Measurements from ENCODE around the gene DSCAM. TPM values are rescaled to one million over a fixed set of nuclear protein-coding genes. Genes with fewer than 3 reads are reported as not detected.

Gene DSCAM
- total RNA-seq, 4 donors from 2014 or later, result 0.19 TPM; not detected in 3

DNA sequence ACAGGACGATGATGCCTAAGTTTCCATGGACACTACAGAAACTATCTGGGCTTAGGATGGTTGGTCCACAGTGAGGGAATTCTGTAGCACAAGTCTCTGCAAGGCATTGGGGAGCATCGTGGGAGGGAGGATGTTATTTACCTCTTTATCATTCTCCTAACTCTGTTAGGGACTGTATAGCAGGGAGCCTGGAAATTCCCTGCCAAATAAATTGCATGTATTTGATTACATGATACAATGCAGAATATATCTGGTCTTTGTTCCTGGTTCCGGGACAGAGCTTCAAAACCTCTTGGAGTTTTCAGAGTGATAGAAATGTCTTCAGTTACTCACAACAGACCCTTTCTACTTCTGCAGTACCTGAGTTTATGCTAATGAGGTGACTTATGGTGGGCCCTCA lies 593.8 kb downstream of the DSCAM start:
- no peak for DNase-seq
- H3K27me3 ChIP-seq, result no peaks in the 10 kb centered on the region
- TF ChIP-seq CTCF (IDR thresholded peaks at IDR 0.05) (no peak), POLR2A (IDR thresholded peaks at IDR 0.05) (no peak)

GRCh38 chr21:40250514-40251294 lies 596.3 kb downstream of the DSCAM start:
- TF ChIP-seq POLR2A (IDR thresholded peaks at IDR 0.05) (no peak), CTCF (IDR thresholded peaks at IDR 0.05) (no peak)
- H3K36me3 ChIP-seq, result no peaks in the 10 kb centered on the region
- H3K27me3 ChIP-seq, result no peaks in the 10 kb centered on the region
- H3K9me3 ChIP-seq, result peaks cover 0 to 5% (median 1%) of the 10 kb centered on the region in 4 donors
- H3K4me3 ChIP-seq, result no peak overlapping the region
- no peak overlapping the region for H3K27ac ChIP-seq
- no peaks in the 10 kb centered on the region for H3K4me1 ChIP-seq
- DNase-seq, result no peak

More for the DNA sequence above, 593.8 kb downstream of the DSCAM start:
- H3K4me1 ChIP-seq, result no peaks in the 10 kb centered on the region
- H3K36me3 ChIP-seq, result no peaks in the 10 kb centered on the region
- H3K9me3 ChIP-seq, result peaks cover 0 to 5% (median 1%) of the 10 kb centered on the region in 4 donors
- no peak overlapping the region for H3K4me3 ChIP-seq
- no peak overlapping the region for H3K27ac ChIP-seq

DNA sequence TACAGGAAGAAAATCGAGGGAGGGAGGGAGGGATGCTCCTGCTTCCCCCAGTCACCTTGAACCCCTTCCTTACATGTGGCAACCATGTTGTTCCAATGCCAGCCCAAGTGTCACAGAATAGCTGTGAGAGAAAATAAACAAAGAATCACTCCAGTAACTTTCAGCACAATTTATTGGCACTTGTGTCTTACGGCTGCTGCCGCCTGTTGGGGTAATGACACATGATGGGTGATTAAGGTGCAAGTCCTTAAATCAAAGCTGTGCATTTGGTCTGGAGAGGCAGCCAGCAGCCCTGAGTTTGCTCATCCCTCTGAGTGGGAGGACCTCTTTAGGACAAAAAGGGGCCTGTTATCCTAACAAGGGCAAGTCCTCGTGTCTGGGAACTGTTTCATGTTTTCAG lies 602.0 kb downstream of the DSCAM start:
- Histone ChIP-seq H3K9me3 (no peaks in the 10 kb centered on the region), H3K27ac (no peak overlapping the region), H3K27me3 (no peaks in the 10 kb centered on the region), H3K4me3 (no peak overlapping the region), H3K36me3 (no peaks in the 10 kb centered on the region), H3K4me1 (no peaks in the 10 kb centered on the region)
- TF ChIP-seq CTCF (IDR thresholded peaks at IDR 0.05), result no peak
- TF ChIP-seq POLR2A (IDR thresholded peaks at IDR 0.05), result no peak
- DNase-seq, result no peak

DNA sequence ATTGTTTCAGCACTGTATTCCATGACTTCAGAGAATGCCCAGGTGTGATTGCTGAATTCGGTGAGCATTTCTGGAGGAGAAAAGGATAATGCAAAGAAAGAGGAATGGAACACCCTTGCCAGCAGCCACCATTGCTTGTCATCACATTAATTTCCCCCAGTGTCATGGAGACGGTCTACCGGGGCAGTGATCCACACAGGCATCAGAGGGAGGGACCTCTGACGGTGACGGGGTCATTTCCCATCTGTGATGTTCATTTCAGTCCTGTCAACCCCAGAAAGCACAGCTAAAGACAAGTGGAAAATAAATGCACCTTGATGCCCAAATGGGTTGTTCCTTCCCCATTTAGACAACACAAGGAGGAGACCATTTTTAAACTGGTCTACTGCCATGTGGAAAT lies 603.3 kb downstream of the DSCAM start:
- H3K4me3 ChIP-seq, result no peak overlapping the region
- no peaks in the 10 kb centered on the region for H3K27me3 ChIP-seq
- TF ChIP-seq POLR2A (IDR thresholded peaks at IDR 0.05) (no peak), CTCF (IDR thresholded peaks at IDR 0.05) (no peak)
- no peak for DNase-seq
- H3K36me3 ChIP-seq, result no peaks in the 10 kb centered on the region
- no peak overlapping the region for H3K27ac ChIP-seq
- no peaks in the 10 kb centered on the region for H3K4me1 ChIP-seq
- H3K9me3 ChIP-seq, result no peaks in the 10 kb centered on the region

GRCh38 chr21:40242586-40243265 lies 604.2 kb downstream of the DSCAM start:
- Histone ChIP-seq H3K27ac (no peak overlapping the region), H3K27me3 (no peaks in the 10 kb centered on the region), H3K4me3 (no peak overlapping the region), H3K4me1 (no peaks in the 10 kb centered on the region), H3K36me3 (no peaks in the 10 kb centered on the region), H3K9me3 (no peaks in the 10 kb centered on the region)
- TF ChIP-seq CTCF (IDR thresholded peaks at IDR 0.05), result no peak
- no peak for TF ChIP-seq POLR2A (IDR thresholded peaks at IDR 0.05)
- DNase-seq, result no peak

Measured in Peyer's patch (tissue), 4 donors.